ENCODE results near the gene CAMK2D. TPM values are rescaled to one million over a fixed set of nuclear protein-coding genes. Genes with fewer than 3 reads are reported as not detected.

The CAMK2D gene
- total RNA-seq, 1 experiment from 2014 or later: 32.1 TPM

GRCh38 chr4:113452152-113452551 is 309.4 kb downstream of the CAMK2D start:
- H3K27me3 Mint-ChIP-seq (ENCODE audit: insufficient read depth, unreplicated experiment): no peaks in the 10 kb centered on the region
- no TSS peak for BruUV-seq (replicated peaks)
- H3K36me3 Mint-ChIP-seq (ENCODE audit: insufficient read depth, unreplicated experiment): peaks cover 26% of the 10 kb centered on the region
- CTCF ChIA-PET: no interaction called here
- no peak overlapping the region for H3K4me3 Mint-ChIP-seq (ENCODE audit: unreplicated experiment)
- DNase-seq (ENCODE audit: unreplicated experiment): no peak
- POLR2A ChIA-PET: interaction anchor here (0.7 to 1.1 kb wide), 2 partner anchors 15 to 269 kb away, joined by 3 to 4 read pairs; no protein-coding TSS in a partner anchor
- H3K4me1 Mint-ChIP-seq (ENCODE audit: insufficient read depth, unreplicated experiment): peaks cover 4% of the 10 kb centered on the region
- H3K9me3 Mint-ChIP-seq (ENCODE audit: unreplicated experiment): no peaks in the 10 kb centered on the region
- intact Hi-C loops (cut with micrococcal nuclease): no loop called here
- no peak overlapping the region for H3K27ac Mint-ChIP-seq (ENCODE audit: low read depth, unreplicated experiment)
- no peak for TF ChIP-seq CTCF (IDR thresholded peaks at IDR 0.05; ENCODE audit: unreplicated experiment)

GRCh38 chr4:113450295-113451080 is 311.1 kb downstream of the CAMK2D start:
- no TSS peak for BruUV-seq (replicated peaks)
- ChIA-PET CTCF (interaction anchor here (0.5 to 0.6 kb wide), 2 partner anchors 330 to 931 kb away, joined by 3 to 4 read pairs; no protein-coding TSS in a partner anchor), POLR2A (interaction anchor here (1.1 to 8.3 kb wide), 4 partner anchors 12 to 23 kb away, joined by 3 to 88 read pairs (median 4); no protein-coding TSS in a partner anchor)
- Mint-ChIP-seq H3K36me3 (ENCODE audit: insufficient read depth, unreplicated experiment) (peaks cover 10% of the 10 kb centered on the region), H3K27ac (ENCODE audit: low read depth, unreplicated experiment) (no peak overlapping the region), H3K9me3 (ENCODE audit: unreplicated experiment) (no peaks in the 10 kb centered on the region), H3K27me3 (ENCODE audit: insufficient read depth, unreplicated experiment) (no peaks in the 10 kb centered on the region), H3K4me3 (ENCODE audit: unreplicated experiment) (no peak overlapping the region), H3K4me1 (ENCODE audit: insufficient read depth, unreplicated experiment) (peaks cover 19% of the 10 kb centered on the region)
- TF ChIP-seq CTCF (IDR thresholded peaks at IDR 0.05; ENCODE audit: unreplicated experiment): no peak
- intact Hi-C loops (cut with micrococcal nuclease): no loop called here
- no peak for DNase-seq (ENCODE audit: unreplicated experiment)

- H3K4me1 Mint-ChIP-seq (ENCODE audit: insufficient read depth, unreplicated experiment): peaks cover 29% of the 10 kb centered on the region
- H3K36me3 Mint-ChIP-seq (ENCODE audit: insufficient read depth, unreplicated experiment): peaks cover 14% of the 10 kb centered on the region
- no peaks in the 10 kb centered on the region for H3K27me3 Mint-ChIP-seq (ENCODE audit: insufficient read depth, unreplicated experiment)
- H3K9me3 Mint-ChIP-seq (ENCODE audit: unreplicated experiment): no peaks in the 10 kb centered on the region
- POLR2A ChIA-PET: interaction anchor here (1.1 to 8.3 kb wide), 5 partner anchors 10 to 24 kb away, joined by 3 to 88 read pairs (median 3); no protein-coding TSS in a partner anchor
- H3K27ac Mint-ChIP-seq (ENCODE audit: low read depth, unreplicated experiment): no peak overlapping the region
- no peak for TF ChIP-seq CTCF (IDR thresholded peaks at IDR 0.05; ENCODE audit: unreplicated experiment)
- intact Hi-C loops (cut with micrococcal nuclease): no loop called here
- CTCF ChIA-PET: interaction anchor here (0.5 to 0.6 kb wide), 3 partner anchors 14 to 331 kb away, joined by 3 to 4 read pairs (median 3); no protein-coding TSS in a partner anchor
- no peak overlapping the region for H3K4me3 Mint-ChIP-seq (ENCODE audit: unreplicated experiment)
- no TSS peak for BruUV-seq (replicated peaks)
- no peak for DNase-seq (ENCODE audit: unreplicated experiment)
These were observed 312.0 kb downstream of the CAMK2D start for GRCh38 chr4:113449410-113449974.

- intact Hi-C loops (cut with micrococcal nuclease): loop anchor here (2.0 kb wide), 1 partner anchor 21 kb away; no protein-coding TSS in a partner anchor
- POLR2A ChIA-PET: interaction anchor here (1.6 to 8.3 kb wide), 2 partner anchors 20 to 26 kb away, joined by 5 to 88 read pairs; no protein-coding TSS in a partner anchor
- no peak for DNase-seq (ENCODE audit: unreplicated experiment)
These were observed 313.8 kb downstream of the CAMK2D start for GRCh38 chr4:113447769-113448168.

More at GRCh38 chr4:113447769-113448168, 313.8 kb downstream of the CAMK2D start:
- H3K4me3 Mint-ChIP-seq (ENCODE audit: unreplicated experiment): no peak overlapping the region
- no peaks in the 10 kb centered on the region for H3K27me3 Mint-ChIP-seq (ENCODE audit: insufficient read depth, unreplicated experiment)
- no TSS peak for BruUV-seq (replicated peaks)
- no peaks in the 10 kb centered on the region for H3K9me3 Mint-ChIP-seq (ENCODE audit: unreplicated experiment)
- CTCF ChIA-PET: no interaction called here
- peaks cover 15% of the 10 kb centered on the region for H3K36me3 Mint-ChIP-seq (ENCODE audit: insufficient read depth, unreplicated experiment)
- H3K4me1 Mint-ChIP-seq (ENCODE audit: insufficient read depth, unreplicated experiment): peaks cover 39% of the 10 kb centered on the region
- no peak overlapping the region for H3K27ac Mint-ChIP-seq (ENCODE audit: low read depth, unreplicated experiment)
- TF ChIP-seq CTCF (IDR thresholded peaks at IDR 0.05; ENCODE audit: unreplicated experiment): no peak

Data from MCF 10A (cell line).